Measurements from ENCODE around the gene RRP12.

The RRP12 gene

DNA sequence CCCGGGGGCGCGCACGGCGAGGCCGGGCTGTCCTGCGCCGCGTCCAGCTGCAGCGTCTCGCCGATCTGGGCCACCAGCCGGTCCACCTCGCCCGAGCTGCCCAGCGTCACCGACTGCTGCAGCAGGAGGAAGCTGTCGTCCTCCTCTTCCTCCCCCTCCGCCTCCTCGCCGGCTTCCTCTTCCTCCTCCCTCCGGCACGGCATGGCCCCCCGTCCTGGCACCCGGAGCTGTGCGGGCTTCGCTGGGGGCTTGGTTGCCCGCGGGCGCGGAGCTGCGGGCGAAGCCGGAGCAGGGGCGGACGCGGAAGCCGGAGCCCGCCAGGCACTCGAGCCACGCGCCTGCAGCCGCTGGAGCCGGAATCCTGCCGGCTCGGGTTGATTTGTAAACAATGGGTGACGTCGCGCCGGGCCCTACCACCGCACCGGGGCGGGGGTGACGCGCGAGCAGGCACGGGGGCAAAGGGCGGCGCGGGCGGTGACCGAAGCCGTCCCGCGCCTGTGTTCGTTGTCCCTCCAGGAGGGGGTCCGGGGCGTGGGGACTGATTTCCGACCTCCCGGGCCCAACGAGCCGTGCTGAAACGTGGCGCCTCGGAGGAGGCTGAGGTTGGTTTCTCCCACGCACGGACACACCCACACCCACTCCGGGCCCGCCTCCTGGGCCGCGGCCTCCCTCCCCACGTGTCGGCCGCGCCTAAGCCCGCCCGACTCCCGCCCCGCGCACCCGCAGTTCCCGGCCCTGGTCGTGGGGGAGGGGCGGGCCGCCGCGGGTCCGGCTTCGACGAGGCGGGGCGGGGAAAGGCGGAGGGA, 66.6 kb downstream of the RRP12 start, which contains the start of gene FRAT2:
FRAT2 (minus strand) TSS at position 360 of the 806 bp plus-strand sequence; CDS start at position 203, 157 bp downstream.
- no peak for FAIRE-seq

DNA sequence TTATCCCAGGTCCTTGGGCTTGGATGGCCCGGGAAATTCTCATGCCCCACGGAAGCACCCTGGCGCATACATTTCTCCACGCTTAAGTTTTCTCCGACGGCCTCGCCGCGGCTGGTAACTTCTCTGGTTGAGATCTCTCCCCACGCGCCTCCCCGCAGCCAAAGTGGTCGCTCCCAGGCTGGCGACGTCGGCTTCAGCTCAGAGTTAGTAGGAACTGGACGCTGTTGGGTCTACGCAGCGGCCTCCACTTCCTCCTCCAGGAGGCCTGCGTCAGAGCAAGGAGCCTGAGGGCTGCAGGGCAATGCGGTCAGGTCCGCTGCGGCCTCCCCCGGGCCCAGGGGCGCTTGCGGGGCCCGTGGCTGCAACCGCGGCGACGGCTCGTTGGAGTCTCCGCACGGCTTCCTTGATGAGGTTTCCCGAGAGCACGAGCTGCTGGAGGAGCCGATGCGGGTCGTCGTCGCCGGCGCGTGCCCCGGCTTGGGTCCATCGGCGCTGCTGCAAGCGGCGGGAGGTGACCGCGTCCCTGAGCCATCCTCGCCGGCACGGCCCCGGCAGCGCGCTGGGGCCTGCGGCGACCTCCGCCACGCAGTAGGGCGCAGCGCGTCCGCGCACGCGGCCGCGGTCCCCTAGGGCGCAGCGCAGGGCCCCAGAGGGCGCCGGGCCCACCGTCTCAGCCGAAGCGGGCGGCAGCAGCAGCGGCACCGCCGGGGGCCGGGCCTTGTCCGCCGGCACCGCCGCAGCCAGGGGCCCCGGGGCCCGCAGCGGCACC, 67.4 kb downstream of the RRP12 start:
- no peak for FAIRE-seq

DNA sequence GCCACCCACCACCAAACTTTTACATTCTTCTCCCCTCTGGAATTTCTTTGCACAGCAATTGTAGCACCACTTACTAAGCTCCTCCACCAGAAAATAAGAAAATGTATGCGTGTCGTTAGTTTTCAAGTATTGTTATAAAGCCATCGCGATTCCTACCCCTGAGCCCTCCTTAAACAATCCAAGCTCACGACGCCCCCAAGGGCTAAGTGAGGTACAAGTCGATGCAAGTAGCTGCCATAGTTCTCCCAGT, 67.9 kb downstream of the RRP12 start:
- no peak for FAIRE-seq

DNA sequence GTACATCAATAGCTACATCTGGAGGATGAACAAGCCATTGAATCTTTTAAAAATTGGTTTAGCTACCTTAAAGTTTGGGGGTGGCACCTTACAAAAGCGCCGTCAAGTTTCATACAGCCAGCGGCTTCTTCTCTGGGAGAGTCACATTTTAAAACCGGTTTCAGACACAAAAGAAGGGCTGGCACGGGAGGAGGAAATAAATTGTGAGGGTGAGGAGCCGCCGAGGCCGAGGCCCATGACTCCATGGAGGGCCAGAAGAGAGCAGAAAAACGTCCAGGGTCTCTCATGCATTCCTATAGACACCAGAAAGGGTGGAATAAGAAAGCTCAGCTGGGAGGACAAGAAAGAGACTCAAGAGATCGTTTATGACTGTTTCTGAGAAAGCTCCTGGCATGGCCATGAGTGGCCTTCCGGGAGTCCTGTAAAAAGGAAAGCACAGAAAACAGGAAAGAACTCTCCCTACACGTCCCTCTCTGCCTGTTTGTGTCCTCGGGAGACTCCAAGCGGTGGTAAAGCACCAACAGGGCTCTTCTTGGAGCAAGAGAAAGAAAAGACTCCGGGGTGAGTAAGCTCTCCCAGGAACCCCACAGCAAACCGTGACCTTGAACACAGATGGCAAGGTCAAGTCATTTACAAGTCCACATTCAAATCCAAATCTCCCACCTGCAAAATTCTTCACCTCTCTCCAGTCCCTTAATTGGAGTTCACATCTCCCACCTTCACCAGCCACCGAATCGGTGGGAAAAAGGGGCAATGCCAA, 68.4 kb downstream of the RRP12 start:
- no peak for FAIRE-seq

DNA sequence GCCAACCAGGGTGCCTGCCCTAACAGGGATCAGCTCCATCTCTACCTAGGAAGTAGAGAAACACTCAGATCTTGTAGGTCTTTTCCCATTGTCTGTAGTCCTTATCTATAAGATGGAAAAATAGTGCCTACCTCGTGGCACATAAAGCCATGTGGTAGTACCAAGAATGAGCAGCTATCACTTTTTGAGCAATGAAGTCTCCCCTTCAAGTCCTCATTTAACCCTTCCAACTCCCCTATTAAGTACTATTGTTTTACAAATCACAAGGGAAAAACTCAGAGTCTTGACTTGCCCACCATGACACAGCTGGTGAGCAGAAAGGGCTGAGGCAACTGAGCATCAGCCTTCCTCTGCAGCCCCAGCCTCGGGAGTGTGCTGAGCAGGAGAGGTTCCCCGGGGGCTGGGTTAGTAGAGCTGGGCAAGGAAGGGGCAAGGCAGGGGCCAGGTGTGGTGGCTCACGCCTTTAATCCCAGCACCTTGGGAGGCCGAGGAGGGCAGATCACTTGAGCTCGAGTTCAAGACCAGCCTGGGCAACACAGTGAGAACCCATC, 69.9 kb downstream of the RRP12 start:
- FAIRE-seq = no peak

DNA sequence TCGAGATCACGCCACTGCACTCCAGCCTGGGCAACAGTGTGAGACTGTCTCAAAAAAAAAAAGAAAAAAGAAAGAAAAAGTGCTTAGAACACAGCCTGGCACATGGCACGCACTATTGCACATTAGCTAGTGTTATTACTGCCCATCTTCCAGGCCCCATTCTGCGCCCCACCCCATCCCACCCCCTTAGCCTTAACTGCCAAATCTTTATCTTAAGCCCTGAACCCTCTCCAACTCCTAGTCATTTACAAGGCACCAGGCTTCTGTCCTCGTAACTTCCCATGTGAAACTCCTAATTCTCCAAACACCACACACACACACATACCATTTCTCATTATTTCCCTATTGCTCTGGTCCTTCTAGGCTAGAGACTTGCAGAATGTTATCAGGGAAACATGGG, 71.4 kb downstream of the RRP12 start:
- FAIRE-seq = no peak

DNA sequence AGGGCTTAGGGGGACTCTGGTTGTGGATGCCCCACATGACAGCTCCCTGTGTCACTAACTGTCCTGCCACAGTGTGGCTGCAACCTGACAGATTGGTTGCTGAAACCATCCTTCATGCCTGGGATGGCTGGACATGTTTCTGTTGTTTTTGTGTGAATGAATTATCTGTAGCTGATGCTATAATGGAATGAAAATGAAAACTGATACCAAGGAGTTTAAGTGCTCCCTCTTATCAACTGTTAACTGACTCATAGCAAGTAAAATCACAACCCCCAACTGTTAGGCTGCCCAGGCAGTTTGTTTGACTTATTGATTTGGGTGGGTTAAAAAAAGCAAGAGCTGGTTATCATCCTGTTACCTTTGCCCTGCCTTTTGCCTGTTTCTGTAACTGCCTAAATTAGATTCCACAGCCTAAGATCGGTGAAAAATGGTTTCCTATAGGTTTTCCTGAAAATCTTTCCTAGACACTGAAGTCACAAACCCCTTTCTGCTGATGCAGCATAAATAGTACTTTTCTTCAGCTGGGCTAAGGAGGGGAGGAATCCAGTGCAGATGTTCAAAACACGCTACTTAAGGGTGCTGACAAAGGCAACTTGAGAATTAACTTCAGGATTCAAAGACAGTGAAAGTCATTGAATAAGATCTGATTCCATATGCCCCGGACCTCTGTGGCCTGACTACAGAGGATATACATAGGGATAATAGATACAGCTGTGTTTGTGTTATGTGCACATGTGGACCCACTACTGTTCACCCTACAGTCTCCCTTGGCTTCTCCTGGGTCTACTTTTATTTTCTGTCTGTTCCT, 72.3 kb downstream of the RRP12 start:
- FAIRE-seq = no peak

DNA sequence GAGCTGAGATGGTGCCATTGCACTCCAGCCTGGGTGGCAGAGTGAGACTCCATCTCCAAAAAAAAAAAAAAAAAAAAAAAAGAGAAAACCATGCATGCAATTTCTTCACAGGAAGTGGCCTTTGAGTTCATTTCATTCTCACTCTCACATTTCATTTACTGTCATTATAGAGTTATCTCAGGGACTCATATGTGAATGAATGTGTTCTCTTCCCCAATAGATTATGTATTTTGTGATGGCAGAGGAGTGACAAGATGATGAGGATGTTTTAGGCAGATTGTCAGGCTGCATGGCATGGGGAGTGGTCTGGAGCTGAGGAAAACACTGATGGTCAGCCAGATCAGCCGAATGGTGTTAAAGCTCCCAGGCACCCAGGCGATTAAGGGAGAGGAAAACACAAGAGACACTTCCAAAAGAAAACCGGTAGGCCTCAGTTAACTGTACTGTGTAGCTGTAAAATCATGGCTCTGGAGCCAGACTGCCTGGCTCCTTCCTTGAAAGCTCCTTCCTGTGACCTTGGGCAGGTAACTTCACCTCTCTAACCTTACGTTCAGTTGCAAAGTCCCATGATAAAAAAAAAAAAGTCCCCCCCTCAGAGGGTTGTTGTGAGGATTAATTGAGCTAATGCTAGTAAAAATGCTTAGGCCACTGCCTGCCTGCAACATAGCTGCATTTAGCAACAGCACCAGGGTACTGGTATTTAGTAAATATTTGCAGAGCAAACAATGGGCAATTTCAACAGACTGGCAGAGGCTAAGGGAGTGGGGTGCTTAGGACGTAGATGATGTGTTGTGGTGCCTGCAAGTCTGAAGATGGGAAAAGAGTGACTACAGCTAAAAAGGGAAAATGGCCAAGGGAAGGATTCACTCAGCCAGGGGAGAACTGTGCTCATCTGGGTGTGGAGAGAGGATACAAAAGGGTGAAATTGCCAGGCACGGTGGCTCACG, 73.5 kb downstream of the RRP12 start:
- no peak for FAIRE-seq

DNA sequence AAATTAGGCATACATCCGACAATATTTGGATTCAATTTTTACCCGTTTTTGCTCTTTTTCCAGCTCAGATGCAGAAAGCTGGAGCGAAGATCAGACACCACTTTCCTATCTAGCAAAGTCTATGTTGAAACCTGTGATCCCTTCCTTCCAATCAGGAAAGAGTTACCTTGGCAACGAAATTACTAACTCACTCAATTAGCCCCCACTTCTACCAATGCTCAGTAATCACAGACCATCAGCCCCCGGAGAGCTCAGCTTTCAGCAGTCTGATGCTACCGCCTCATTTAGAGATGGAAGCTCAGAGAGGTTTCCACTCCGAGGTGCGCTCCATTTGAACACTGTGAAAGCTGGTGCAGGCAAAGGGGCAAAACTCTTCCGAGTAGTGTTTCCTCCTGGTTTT, 75.4 kb downstream of the RRP12 start:
- no peak for FAIRE-seq

DNA sequence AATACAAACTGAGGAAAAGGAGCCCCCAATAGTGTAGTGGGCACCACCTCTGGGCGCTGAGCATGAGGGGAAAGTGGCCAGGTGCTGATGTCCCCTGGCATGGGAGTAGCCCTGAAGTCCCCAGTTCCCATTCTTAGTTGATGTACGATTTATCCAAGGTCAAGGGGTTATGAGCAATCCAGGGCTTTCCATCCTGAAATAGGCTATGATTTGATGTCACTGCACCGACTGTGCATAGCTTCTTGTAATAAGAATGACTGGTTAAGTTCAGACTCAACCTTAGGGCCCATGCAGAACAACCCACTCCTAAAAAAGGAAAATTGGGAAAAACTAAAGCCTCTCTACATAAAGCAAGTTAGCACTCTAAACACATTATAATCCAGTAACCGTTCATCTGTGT, 77.6 kb downstream of the RRP12 start:
- FAIRE-seq = no peak

DNA sequence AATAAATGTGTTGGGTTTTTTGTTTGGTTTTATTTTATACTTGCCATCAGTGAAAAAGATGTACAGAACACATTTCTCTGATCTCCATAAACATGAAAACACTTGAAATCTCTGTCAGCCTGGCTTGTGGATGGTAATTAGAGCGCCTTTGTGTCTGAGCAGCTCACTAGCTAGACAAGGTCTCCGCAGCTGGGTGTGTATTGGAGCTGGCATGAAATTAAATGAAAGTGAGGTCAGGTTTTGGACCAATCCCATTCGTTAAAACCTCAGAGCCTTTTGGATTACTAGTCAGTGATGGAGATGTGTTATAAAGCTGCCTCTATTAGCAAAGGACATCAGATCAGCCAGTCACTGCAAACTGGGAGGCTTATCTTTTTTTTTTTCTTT, 79.3 kb downstream of the RRP12 start:
- no peak for FAIRE-seq

DNA sequence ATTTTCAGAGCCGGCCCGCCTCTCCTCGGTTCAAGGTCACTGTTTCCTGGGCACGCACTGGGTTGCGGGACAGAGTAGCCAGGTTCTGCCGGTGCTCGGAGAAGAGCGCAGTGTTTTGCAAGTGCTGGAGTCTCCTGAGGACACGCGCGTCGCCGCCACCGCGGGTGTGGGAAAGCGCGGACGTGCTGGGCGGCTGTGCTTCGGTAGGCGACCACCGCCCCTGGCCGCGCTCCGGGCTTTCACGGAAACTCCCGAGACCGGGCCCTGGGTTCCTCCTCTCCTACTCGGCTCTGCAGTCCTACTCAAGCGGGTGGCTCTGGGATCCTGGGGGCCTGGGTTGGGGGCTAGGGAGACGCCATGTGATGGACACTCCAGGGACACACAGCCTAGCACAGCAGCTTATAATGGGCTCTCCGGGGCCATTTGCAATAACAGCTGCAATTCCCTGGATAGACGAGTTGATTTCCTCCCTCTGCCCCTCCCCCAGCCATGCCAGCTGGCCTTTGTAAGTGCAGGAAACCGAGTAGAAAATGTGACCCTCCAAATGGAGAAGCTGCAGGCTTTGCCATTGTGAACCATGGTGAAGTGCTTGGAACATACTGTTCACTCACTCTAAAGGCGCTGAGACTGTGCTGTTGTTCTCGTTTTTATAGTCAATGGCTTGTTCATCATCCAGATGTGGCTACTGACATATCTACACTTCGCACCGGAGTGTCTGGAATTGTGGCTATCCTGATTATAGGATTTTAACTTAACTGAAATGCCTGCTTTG, 79.9 kb downstream of the RRP12 start:
- no peak for FAIRE-seq

DNA sequence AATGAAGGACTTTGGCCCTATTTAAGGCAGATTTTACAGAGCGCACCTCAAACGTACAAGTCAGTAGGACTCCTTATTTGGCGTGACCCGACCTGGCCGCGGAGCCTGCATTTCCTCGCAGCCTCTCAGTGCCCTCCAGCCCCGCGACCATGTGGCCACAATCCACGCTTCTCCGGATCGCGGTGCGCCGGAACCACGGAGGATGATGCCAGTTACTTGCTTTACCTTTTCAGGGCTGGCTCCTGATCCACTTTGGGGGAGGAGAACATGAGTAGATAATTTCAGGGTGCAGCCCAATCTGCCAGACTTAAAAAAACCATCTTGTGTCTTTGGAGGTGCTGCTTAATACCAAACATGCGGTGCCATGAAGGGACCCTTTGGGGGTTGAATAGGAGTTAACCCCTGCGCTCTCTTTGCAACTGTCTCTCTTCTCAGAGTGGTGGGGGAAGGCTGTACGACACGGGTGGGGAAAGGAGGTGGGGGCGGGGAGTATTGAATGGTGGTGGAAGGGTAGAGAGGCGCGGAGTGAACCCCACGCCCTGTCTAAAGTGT, 80.6 kb downstream of the RRP12 start:
- FAIRE-seq = no peak

DNA sequence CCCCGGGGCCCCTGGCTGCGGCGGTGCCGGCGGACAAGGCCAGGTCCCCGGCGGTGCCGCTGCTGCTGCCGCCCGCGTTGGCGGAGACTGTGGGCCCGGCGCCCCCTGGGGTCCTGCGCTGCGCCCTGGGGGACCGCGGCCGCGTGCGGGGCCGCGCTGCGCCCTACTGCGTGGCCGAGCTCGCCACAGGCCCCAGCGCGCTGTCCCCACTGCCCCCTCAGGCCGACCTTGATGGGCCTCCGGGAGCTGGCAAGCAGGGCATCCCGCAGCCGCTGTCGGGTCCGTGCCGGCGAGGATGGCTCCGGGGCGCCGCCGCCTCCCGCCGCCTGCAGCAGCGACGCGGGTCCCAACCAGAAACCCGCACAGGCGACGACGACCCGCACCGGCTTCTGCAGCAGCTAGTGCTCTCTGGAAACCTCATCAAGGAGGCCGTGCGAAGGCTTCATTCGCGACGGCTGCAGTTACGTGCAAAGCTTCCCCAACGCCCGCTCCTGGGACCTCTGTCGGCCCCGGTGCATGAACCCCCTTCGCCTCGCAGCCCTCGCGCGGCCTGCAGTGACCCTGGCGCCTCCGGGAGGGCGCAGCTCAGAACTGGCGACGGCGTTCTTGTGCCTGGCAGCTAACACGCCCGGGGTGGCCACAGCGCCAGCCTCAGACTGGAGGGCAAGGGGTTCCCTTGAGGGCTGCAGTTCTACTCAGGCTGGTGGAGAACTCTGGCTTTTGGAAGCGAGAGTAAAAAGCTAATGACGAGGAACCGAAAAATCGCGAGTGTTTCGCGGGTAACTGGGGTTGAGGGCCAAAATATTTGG, 81.3 kb downstream of the RRP12 start:
- FAIRE-seq = no peak

DNA sequence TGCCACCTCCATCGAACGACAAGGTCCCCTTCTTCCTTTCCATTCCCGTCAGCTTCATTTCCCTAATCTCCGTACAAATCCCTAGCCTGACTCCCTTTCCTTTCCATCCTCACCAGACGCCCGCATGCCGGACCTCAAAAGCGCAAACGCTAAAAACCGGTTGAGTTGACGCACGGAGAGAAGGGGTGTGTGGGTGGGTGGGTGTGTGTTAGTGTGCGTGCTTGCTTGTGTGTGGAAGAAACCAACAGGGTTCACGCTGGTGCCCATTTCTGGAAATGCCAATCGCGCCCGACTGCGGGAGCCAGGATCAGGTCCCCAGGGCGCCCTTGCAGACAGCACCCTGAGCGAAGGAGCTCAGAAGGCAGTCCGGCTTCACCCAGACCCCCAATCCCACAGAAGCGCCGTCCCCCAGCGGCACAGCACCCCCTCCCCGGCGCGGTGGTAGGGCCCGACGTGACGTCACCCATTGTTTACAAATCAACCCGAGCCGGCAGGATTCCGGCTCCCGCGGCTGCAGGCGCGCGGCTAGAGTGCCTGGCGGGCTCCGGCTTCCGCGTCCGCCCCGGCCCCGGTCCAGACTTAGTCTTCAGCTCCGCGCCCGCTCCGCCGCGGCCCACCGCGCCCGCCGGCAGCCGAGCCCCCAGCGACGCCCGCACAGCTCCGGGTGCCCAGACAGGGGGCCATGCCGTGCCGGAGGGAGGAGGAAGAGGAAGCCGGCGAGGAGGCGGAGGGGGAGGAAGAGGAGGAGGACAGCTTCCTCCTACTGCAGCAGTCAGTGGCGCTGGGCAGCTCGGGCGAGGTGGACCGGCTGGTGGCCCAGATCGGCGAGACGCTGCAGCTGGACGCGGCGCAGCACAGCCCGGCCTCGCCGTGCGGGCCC, 82.1 kb downstream of the RRP12 start, which contains the start of gene FRAT1:
FRAT1 (plus strand) TSS at position 500 of the 880 bp plus-strand sequence; CDS start at position 683, 183 bp downstream.
- FAIRE-seq = no peak

DNA sequence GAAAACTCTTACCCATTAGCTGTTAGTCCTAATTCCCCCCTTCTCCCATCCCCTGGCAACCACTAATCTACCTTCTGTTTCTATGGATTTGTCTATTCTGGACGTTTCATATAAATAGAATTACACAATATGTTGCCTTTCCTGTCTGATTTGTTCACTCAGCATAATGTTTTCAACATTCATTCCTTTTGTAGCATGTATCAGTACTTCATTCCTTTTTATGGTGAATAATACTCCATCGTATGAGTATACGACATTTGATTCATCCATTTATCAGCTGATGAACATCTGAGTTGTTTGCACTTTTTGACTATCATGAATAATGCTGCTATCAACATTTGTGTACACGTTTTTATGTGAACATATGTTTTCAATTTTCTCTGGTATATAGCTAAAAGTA, 86.5 kb downstream of the RRP12 start:
- no peak for FAIRE-seq

DNA sequence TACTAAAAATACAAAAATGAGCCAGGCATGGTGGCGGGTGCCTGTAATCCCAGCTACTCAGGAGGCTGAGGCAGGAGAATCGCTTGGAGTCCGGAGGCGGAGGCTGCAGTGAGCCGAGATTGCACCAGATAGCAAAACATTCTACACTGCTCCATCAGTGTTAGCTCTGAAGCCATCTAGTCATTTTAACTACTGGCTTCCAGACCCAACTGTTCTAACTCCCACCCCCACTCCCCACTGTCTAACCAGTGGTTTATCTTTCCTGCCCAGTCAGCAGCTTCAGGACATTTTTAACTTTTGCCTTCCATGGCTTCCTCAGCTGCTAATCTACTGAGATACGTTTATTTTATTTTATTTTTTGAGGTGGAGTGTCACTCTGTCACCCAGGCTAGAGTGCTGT, 88.2 kb downstream of the RRP12 start:
- FAIRE-seq = no peak

DNA sequence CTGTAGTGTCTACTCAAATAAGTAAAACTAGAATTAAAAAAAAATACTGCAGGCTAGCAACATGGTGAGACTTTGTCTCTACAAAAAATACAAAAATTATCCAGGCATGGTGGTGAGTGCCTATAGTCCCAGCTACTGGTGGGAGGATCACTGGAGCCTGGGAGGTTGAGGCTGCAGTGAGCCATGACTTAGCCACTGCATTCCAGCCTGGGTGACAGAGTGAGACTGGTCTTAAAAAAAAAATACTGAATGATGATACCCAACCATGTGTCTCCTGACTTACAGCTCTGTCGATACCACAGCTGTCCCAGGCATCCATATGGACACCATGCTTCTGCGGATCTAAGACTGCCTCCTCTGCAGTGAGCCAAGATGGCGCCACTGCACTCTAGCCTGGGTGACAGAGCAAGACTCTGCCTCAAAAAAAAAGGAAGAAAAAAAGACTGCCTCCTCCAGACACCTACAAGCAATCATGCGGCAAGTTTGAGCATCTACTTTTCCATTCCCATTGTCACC, 90.0 kb downstream of the RRP12 start:
- FAIRE-seq = no peak

Data from colon (tissue), 2 donors.